OCI-LY1 (cell line): Measurements from ENCODE around the gene FKBP10.
"Not testable (repeated sequence)": the region's sequence is repeated elsewhere in the genome, so short reads cannot be mapped to it uniquely, and the experiment has no call there.

Experiments
- H2AFZ ChIP-seq: fragments of 200-600 bp; sonication (generic), shearing (Covaris generic); 2 replicates; pipeline ENCODE4 v1.6.0; 2014; ENCODE audit warnings: antibody characterized with exemption, mild to moderate bottlenecking, low read length
- H3F3A ChIP-seq: fragments of 200-600 bp; sonication (generic), shearing (Covaris generic); 2 replicates; pipeline ENCODE4 v1.6.0; 2014; ENCODE audit warnings: mild to moderate bottlenecking, antibody characterized with exemption, low read length, moderate library complexity; ENCODE audit not compliant: insufficient read depth
- H3K27ac ChIP-seq: fragments of 200-600 bp; sonication (generic); 2 replicates; pipeline ENCODE4 v1.5.1; 2014; ENCODE audit warnings: low read length, mixed run types, mild to moderate bottlenecking, low read depth; ENCODE audit not compliant: poor library complexity, severe bottlenecking
- H3K27me3 ChIP-seq: fragments of 200-600 bp; sonication (generic); 2 replicates; pipeline ENCODE4 v1.6.0; 2014; ENCODE audit warnings: antibody characterized with exemption, mild to moderate bottlenecking, low read length, moderate library complexity; ENCODE audit not compliant: insufficient read depth
- H3K36me3 ChIP-seq: fragments of 200-600 bp; sonication (generic); 2 replicates; pipeline ENCODE4 v1.6.1; 2014; ENCODE audit warnings: mild to moderate bottlenecking, antibody characterized with exemption, low read length, moderate library complexity, mixed read lengths; ENCODE audit not compliant: insufficient read depth
- H3K4me1 ChIP-seq: fragments of 200-600 bp; sonication (generic); 2 replicates; pipeline ENCODE4 v1.5.1; 2014; ENCODE audit warnings: mild to moderate bottlenecking, low read length, moderate library complexity; ENCODE audit not compliant: insufficient read depth, severe bottlenecking
- H3K4me2 ChIP-seq: fragments of 200-600 bp; sonication (generic), shearing (Covaris generic); 2 replicates; pipeline ENCODE4 v1.6.1; 2014; ENCODE audit warnings: low read length
- H3K4me3 ChIP-seq: fragments of 200-600 bp; sonication (generic); 2 replicates; pipeline ENCODE4 v1.5.1; 2014; ENCODE audit warnings: low read length, low read depth, mild to moderate bottlenecking, mixed read lengths; ENCODE audit not compliant: poor library complexity, severe bottlenecking
- H3K79me2 ChIP-seq: fragments of 200-600 bp; shearing (Covaris generic); 2 replicates; pipeline ENCODE4 v1.6.1; 2016; ENCODE audit warnings: mixed run types, low read length, mixed read lengths; ENCODE audit not compliant: insufficient read depth
- H3K9ac ChIP-seq: fragments of 200-600 bp; sonication (generic), shearing (Covaris generic); 2 replicates; pipeline ENCODE4 v1.6.1; 2014; ENCODE audit warnings: mild to moderate bottlenecking, low read length, mixed read lengths
- H3K9me2 ChIP-seq: fragments of 200-600 bp; sonication (generic), shearing (Covaris generic); 2 replicates; pipeline ENCODE4 v1.6.1; 2014; ENCODE audit warnings: low read depth, mild to moderate bottlenecking, low read length, mixed read lengths
- H3K9me3 ChIP-seq: fragments of 200-600 bp; shearing (Covaris generic); 2 replicates; pipeline ENCODE4 v1.6.1; 2014; ENCODE audit warnings: low read length, mixed read lengths
- H4K20me1 ChIP-seq: fragments of 200-600 bp; sonication (generic), shearing (Covaris generic); 2 replicates; pipeline ENCODE4 v1.6.0; 2016; ENCODE audit warnings: mild to moderate bottlenecking, low read length; ENCODE audit not compliant: insufficient read depth
- CTCF ChIP-seq: fragments of 200-600 bp; sonication (generic), shearing (Covaris generic); IDR thresholded peaks from 2 replicates; pipeline ENCODE4 v1.5.1; 2017; ENCODE audit warnings: mild to moderate bottlenecking, antibody characterized with exemption, low read length, moderate library complexity, mixed read lengths
- EZH2 ChIP-seq: fragments of 200-600 bp; sonication (generic), shearing (Covaris generic); IDR thresholded peaks from 2 replicates; pipeline ENCODE4 v1.8.0; 2017; ENCODE audit warnings: borderline replicate concordance, mixed run types, mild to moderate bottlenecking, antibody characterized with exemption, low read length, moderate library complexity, mixed read lengths

FKBP10 gene

GRCh38 chr17:41775394-41776226 is 37.2 kb upstream of the FKBP10 start:
- Histone ChIP-seq H3K79me2 (no peaks in the 10 kb centered on the region), H3K9me3 (no peaks in the 10 kb centered on the region), H3K27me3 (no peaks in the 10 kb centered on the region), H3K4me2 (no peak overlapping the region), H3K9ac (no peak overlapping the region), H2AFZ (no peak overlapping the region), H4K20me1 (no peaks in the 10 kb centered on the region), H3K9me2 (no peaks in the 10 kb centered on the region), H3K4me3 (no peak overlapping the region), H3K36me3 (no peaks in the 10 kb centered on the region), H3K27ac (no peak overlapping the region), H3F3A (no peaks in the 10 kb centered on the region), H3K4me1 (peaks cover 16% of the 10 kb centered on the region)
- TF ChIP-seq EZH2: no peak
- TF ChIP-seq CTCF: no peak

- H3K4me2 ChIP-seq, H3K79me2 ChIP-seq, H3F3A ChIP-seq, H3K9me2 ChIP-seq, H3K4me3 ChIP-seq, H3K27me3 ChIP-seq, H3K27ac ChIP-seq, H3K9ac ChIP-seq, H3K36me3 ChIP-seq, H4K20me1 ChIP-seq, H3K4me1 ChIP-seq, H3K9me3 ChIP-seq, H2AFZ ChIP-seq: not testable (repeated sequence)
Observed at GRCh38 chr17:41776262-41776900, 36.4 kb upstream of the FKBP10 start.

- no peak overlapping the region for H3K4me2 ChIP-seq
Observed at GRCh38 chr17:41777157-41777573, 35.6 kb upstream of the FKBP10 start.

More at GRCh38 chr17:41777157-41777573, 35.6 kb upstream of the FKBP10 start:
- Histone ChIP-seq H3K4me1 (peaks cover under 1% of the 10 kb centered on the region), H3K9me3 (no peaks in the 10 kb centered on the region), H3K79me2 (no peaks in the 10 kb centered on the region), H3K27me3 (no peaks in the 10 kb centered on the region), H3K9ac (no peak overlapping the region), H3K36me3 (no peaks in the 10 kb centered on the region), H4K20me1 (no peaks in the 10 kb centered on the region), H3F3A (no peaks in the 10 kb centered on the region), H3K4me3 (no peak overlapping the region), H3K27ac (no peak overlapping the region), H2AFZ (no peak overlapping the region), H3K9me2 (no peaks in the 10 kb centered on the region)
- no peak for TF ChIP-seq CTCF
- TF ChIP-seq EZH2: no peak
